K562 (cell line): Measurements from ENCODE around the gene LASP1NB.

Experiments used
- BRCA1 ChIP-seq, 2 experiments: fragments of 450-650 bp in 1 of 2; sonication (generic) in 1 of 2; formaldehyde crosslinking in 1 of 2; IDR thresholded peaks; 2 replicates each; pipeline versions ENCODE4 v1.5.0 to v1.6.1; 2017 to 2020; ENCODE audit warnings: mild to moderate bottlenecking in 1 of 2, missing genetic modification reagents in 1 of 2
- CBFB ChIP-seq: sonication (generic); formaldehyde crosslinking; IDR thresholded peaks from 2 replicates; pipeline ENCODE4 v1.4.0; 2020; ENCODE audit warnings: mild to moderate bottlenecking, missing genetic modification reagents
- CSDE1 ChIP-seq, 2 experiments: fragments of 450-650 bp; IDR thresholded peaks; 2 replicates each; pipeline ENCODE4 v1.6.1; 2016; ENCODE audit warnings: mild to moderate bottlenecking in 1 of 2
- DIDO1 ChIP-seq: fragments of 450-650 bp; IDR thresholded peaks from 2 replicates; pipeline ENCODE4 v1.6.1; 2016; ENCODE audit warnings: low read depth, missing biosample characterization, missing genetic modification characterization
- DMBX1 ChIP-seq: fragments of 250-450 bp; sonication (Bioruptor Pico); IDR thresholded peaks from 2 replicates; pipeline ENCODE4 v1.8.0; 2022; ENCODE audit warnings: inconsistent platforms, mild to moderate bottlenecking, moderate library complexity, borderline replicate concordance
- GATAD2A ChIP-seq: fragments of 450-650 bp; IDR thresholded peaks from 2 replicates; pipeline ENCODE4 v1.6.1; 2017
- GTF2E2 ChIP-seq: fragments of 200-800 bp; sonication (Bioruptor generic); IDR thresholded peaks from 2 replicates; pipeline ENCODE4 v1.6.1; 2016; ENCODE audit warnings: missing genetic modification characterization, missing compliant biosample characterization
- HMGXB4 ChIP-seq: sonication (generic); formaldehyde crosslinking; IDR thresholded peaks from 2 replicates; pipeline ENCODE4 v1.8.1; 2023; ENCODE audit warnings: mild to moderate bottlenecking, missing genetic modification reagents
- ID3 ChIP-seq, 2 experiments: fragments of 250-450 bp in 1 of 2; fragments of 450-650 bp in 1 of 2; sonication (Bioruptor Pico) in 1 of 2; IDR thresholded peaks; 2 replicates each; pipeline versions ENCODE4 v1.6.1 to v1.8.0; 2016 to 2021; ENCODE audit warnings: mild to moderate bottlenecking in 2 of 2, moderate library complexity in 2 of 2, missing compliant biosample characterization in 1 of 2, missing genetic modification characterization in 1 of 2
- IRF2 ChIP-seq: sonication (generic); formaldehyde crosslinking; IDR thresholded peaks from 2 replicates; pipeline ENCODE4 v1.8.1; 2022; ENCODE audit warnings: mild to moderate bottlenecking, missing genetic modification reagents
- KDM5B ChIP-seq: fragments of 200-600 bp; sonication (generic); IDR thresholded peaks from 2 replicates; pipeline ENCODE4 v1.6.1; 2012; ENCODE audit warnings: low read depth, mild to moderate bottlenecking, moderate library complexity, low read length, control low read depth, inconsistent platforms; ENCODE audit not compliant: insufficient replicate concordance
- MTF1 ChIP-seq: fragments of 250-450 bp; sonication (Bioruptor Pico); IDR thresholded peaks from 2 replicates; pipeline ENCODE4 v1.9.0; 2021; ENCODE audit warnings: moderate library complexity, mild to moderate bottlenecking, inconsistent platforms, borderline replicate concordance
- MYBL2 ChIP-seq, 2 experiments: fragments of 450-650 bp in 1 of 2; sonication (generic) in 1 of 2; formaldehyde crosslinking in 1 of 2; IDR thresholded peaks; 2 replicates each; pipeline versions ENCODE4 v1.6.1 to v1.8.1; 2017 to 2022; ENCODE audit warnings: borderline replicate concordance in 1 of 2, inconsistent platforms in 1 of 2, low read depth in 1 of 2, mild to moderate bottlenecking in 1 of 2, missing genetic modification reagents in 1 of 2, moderate library complexity in 1 of 2
- NCOR1 ChIP-seq: fragments of 450-650 bp; IDR thresholded peaks from 2 replicates; pipeline ENCODE4 v1.6.1; 2016; ENCODE audit warnings: mild to moderate bottlenecking, moderate library complexity
- SMAD1 ChIP-seq: fragments of 150-350 bp; IDR thresholded peaks from 2 replicates; pipeline ENCODE4 v1.6.1; 2014; ENCODE audit warnings: low read length, low read depth; ENCODE audit not compliant: partially characterized antibody
- TAF7 ChIP-seq: fragments of 450-650 bp; IDR thresholded peaks from 2 replicates; pipeline ENCODE4 v1.6.1; 2016; ENCODE audit warnings: missing genetic modification characterization, missing compliant biosample characterization
- TOE1 ChIP-seq, 2 experiments: fragments of 450-650 bp in 1 of 2; sonication (generic) in 1 of 2; formaldehyde crosslinking in 1 of 2; IDR thresholded peaks; 2 replicates each; pipeline versions ENCODE4 v1.7.1 to v1.8.0; 2016 to 2022; ENCODE audit warnings: borderline replicate concordance in 2 of 2, mild to moderate bottlenecking in 2 of 2, antibody characterized with exemption in 1 of 2, inconsistent platforms in 1 of 2, low read depth in 1 of 2, missing genetic modification reagents in 1 of 2, moderate library complexity in 1 of 2
- ZBTB43 ChIP-seq: sonication (generic); formaldehyde crosslinking; IDR thresholded peaks from 2 replicates; pipeline ENCODE4 v1.8.0; 2023; ENCODE audit warnings: mild to moderate bottlenecking, missing genetic modification reagents
- ZNF140 ChIP-seq: fragments of 250-450 bp; sonication (Bioruptor Pico); IDR thresholded peaks from 2 replicates; pipeline ENCODE4 v1.8.0; 2021; ENCODE audit warnings: moderate library complexity, mild to moderate bottlenecking, inconsistent platforms
- ZNF3 ChIP-seq: fragments of 250-450 bp; sonication (Bioruptor Pico); IDR thresholded peaks from 2 replicates; pipeline ENCODE4 v1.5.0; 2021; ENCODE audit warnings: mild to moderate bottlenecking, moderate library complexity
- ZNF79 ChIP-seq: fragments of 250-450 bp; sonication (Bioruptor Pico); IDR thresholded peaks from 2 replicates; pipeline ENCODE4 v1.4.0; 2020; ENCODE audit warnings: low read depth, mild to moderate bottlenecking, moderate library complexity

Gene LASP1NB

GRCh38 chr17:38900978-38901656, 24.3 kb upstream of the LASP1NB start (continued):
- TF ChIP-seq ID3 (CRISPR knock-in tag; IDR thresholded peaks at IDR 0.05), result no peak
- TF ChIP-seq ID3 (tag; IDR thresholded peaks at IDR 0.05), result 0 out of 2 replicates have a peak, but pooled peaks have one; percentile 38
- TF ChIP-seq MTF1 (CRISPR knock-in tag), result no peak
- no peak for TF ChIP-seq KDM5B
- TF ChIP-seq ZNF140 (CRISPR knock-in tag), result no peak
- TF ChIP-seq MYBL2 (IDR thresholded peaks at IDR 0.05; ENCODE audit: low read depth), result no peak
- TF ChIP-seq MYBL2 (CRISPR knock-in tag; IDR thresholded peaks at IDR 0.05; ENCODE audit: borderline replicate concordance), result no peak
- peak; percentile 30 for TF ChIP-seq SMAD1
- no peak for TF ChIP-seq GTF2E2 (tag)
- TF ChIP-seq HMGXB4 (CRISPR knock-in tag), result no peak
- no peak for TF ChIP-seq TOE1 (IDR thresholded peaks at IDR 0.05; ENCODE audit: borderline replicate concordance)
- TF ChIP-seq TOE1 (CRISPR knock-in tag; IDR thresholded peaks at IDR 0.05; ENCODE audit: borderline replicate concordance, low read depth), result no peak
- no peak for TF ChIP-seq IRF2
- TF ChIP-seq DIDO1 (tag), result no peak
- TF ChIP-seq TAF7 (tag), result no peak
- peak; percentile 25; the same call in 1 of the 2 replicates for TF ChIP-seq NCOR1
- no peak for TF ChIP-seq ZBTB43
- TF ChIP-seq GATAD2A, result no peak
- no peak for TF ChIP-seq BRCA1 (IDR thresholded peaks at IDR 0.05)
- TF ChIP-seq BRCA1 (CRISPR knock-in tag; IDR thresholded peaks at IDR 0.05), result no peak
- no peak for TF ChIP-seq ZNF79 (CRISPR knock-in tag)
- TF ChIP-seq CSDE1 (IDR thresholded peaks at IDR 0.05), result no peak
- TF ChIP-seq DMBX1 (CRISPR knock-in tag), result 0 out of 2 replicates have a peak, but pooled peaks have one; percentile 23
- TF ChIP-seq CBFB (CRISPR knock-in tag), result no peak
- TF ChIP-seq ZNF3 (CRISPR knock-in tag), result no peak
